ENCODE data around the gene ZNF888. TPM values are rescaled to one million over a fixed set of nuclear protein-coding genes. Genes with fewer than 3 reads are reported as not detected.
"Not testable (repeated sequence)": the region's sequence is repeated elsewhere in the genome, so short reads cannot be mapped to it uniquely, and the experiment has no call there.

ZNF888 gene
- total and polyA plus RNA-seq, 2 experiments from 2014 or later, result 0.76 to 1.6 TPM

- Histone ChIP-seq H3K4me3 (no peak overlapping the region), H3K27me3 (replicated peaks; ENCODE audit: insufficient read depth) (no peaks in the 10 kb centered on the region), H2AFZ (no peak overlapping the region), H3K9me2 (ENCODE audit: insufficient read depth) (no peaks in the 10 kb centered on the region), H3K79me2 (ENCODE audit: insufficient read depth) (no peaks in the 10 kb centered on the region), H4K20me1 (ENCODE audit: insufficient read depth) (no peaks in the 10 kb centered on the region), H3K27ac (no peak overlapping the region), H3F3A (ENCODE audit: insufficient read depth) (peaks cover 3% of the 10 kb centered on the region; the same call in 1 of the 2 replicates), H3K36me3 (ENCODE audit: low read depth) (no peaks in the 10 kb centered on the region), H3K9ac (no peak overlapping the region), H3K4me1 (ENCODE audit: insufficient read depth) (peaks cover 4% of the 10 kb centered on the region; the same call in 1 of the 2 replicates), H3K4me2 (ENCODE audit: unreplicated experiment) (no peak overlapping the region), H3K9me3 (ENCODE audit: low read depth) (peaks cover 5% of the 10 kb centered on the region)
- WGBS, 2 experiments (ENCODE audit: low coverage in 1 of 2, low lambda C conversion rate in 2 of 2, missing lambda C conversion rate in 2 of 2), result 88 to 92% methylated on average over 17 of the region's 17 CpGs
- in situ Hi-C loops (cut with MboI), result no loop called here
- DNase-seq, result no peak
- TF ChIP-seq EZH2 (IDR thresholded peaks at IDR 0.05; ENCODE audit: insufficient read depth, poor library complexity, severe bottlenecking) (no peak), EZH2phosphoT487 (IDR thresholded peaks at IDR 0.05; ENCODE audit: insufficient read depth, low read depth) (no peak)
Observed at GRCh38 chr19:52943884-52944643, 20.8 kb upstream of the ZNF888 start.

- H3K4me1 ChIP-seq (ENCODE audit: insufficient read depth), result peaks cover 4% of the 10 kb centered on the region; the same call in 1 of the 2 replicates
- in situ Hi-C loops (cut with MboI), result no loop called here
- H3K9me2 ChIP-seq (ENCODE audit: insufficient read depth), result no peaks in the 10 kb centered on the region
- peak overlapping the region; percentile 100 for H2AFZ ChIP-seq
- H3K27me3 ChIP-seq (replicated peaks; ENCODE audit: insufficient read depth), result no peaks in the 10 kb centered on the region
- H3K4me2 ChIP-seq (ENCODE audit: unreplicated experiment), result peak overlapping the region; percentile 95
- H4K20me1 ChIP-seq (ENCODE audit: insufficient read depth), result no peaks in the 10 kb centered on the region
- peaks cover 3% of the 10 kb centered on the region; the same call in 1 of the 2 replicates for H3F3A ChIP-seq (ENCODE audit: insufficient read depth)
- WGBS, 2 experiments (ENCODE audit: low coverage in 1 of 2, low lambda C conversion rate in 2 of 2, missing lambda C conversion rate in 2 of 2), result 62 to 66% methylated on average over 27 to 29 of the region's 29 CpGs
- DNase-seq, result no peak
- H3K79me2 ChIP-seq (ENCODE audit: insufficient read depth), result peaks cover 7% of the 10 kb centered on the region; the same call in 1 of the 2 replicates
- peak overlapping the region; percentile 92 for H3K9ac ChIP-seq
- peak overlapping the region; percentile 69 for H3K27ac ChIP-seq
- peaks cover 4% of the 10 kb centered on the region for H3K9me3 ChIP-seq (ENCODE audit: low read depth)
- peak overlapping the region; percentile 99 for H3K4me3 ChIP-seq
- TF ChIP-seq EZH2 (IDR thresholded peaks at IDR 0.05; ENCODE audit: insufficient read depth, poor library complexity, severe bottlenecking) (no peak), EZH2phosphoT487 (IDR thresholded peaks at IDR 0.05; ENCODE audit: insufficient read depth, low read depth) (no peak)
- no peaks in the 10 kb centered on the region for H3K36me3 ChIP-seq (ENCODE audit: low read depth)
Observed at GRCh38 chr19:52943134-52943883, 20.1 kb upstream of the ZNF888 start.

- Histone ChIP-seq H3F3A (ENCODE audit: insufficient read depth) (peaks cover 3% of the 10 kb centered on the region; the same call in 1 of the 2 replicates), H3K27ac (peak overlapping the region; percentile 69), H3K9me3 (ENCODE audit: low read depth) (no peaks in the 10 kb centered on the region), H3K9ac (peak overlapping the region; percentile 92), H3K4me1 (ENCODE audit: insufficient read depth) (peaks cover 4% of the 10 kb centered on the region; the same call in 1 of the 2 replicates), H3K79me2 (ENCODE audit: insufficient read depth) (peaks cover 9% of the 10 kb centered on the region; the same call in 1 of the 2 replicates), H3K4me3 (peak overlapping the region; percentile 99), H3K4me2 (ENCODE audit: unreplicated experiment) (peak overlapping the region; percentile 95), H3K9me2 (ENCODE audit: insufficient read depth) (no peaks in the 10 kb centered on the region), H3K36me3 (ENCODE audit: low read depth) (no peaks in the 10 kb centered on the region), H4K20me1 (ENCODE audit: insufficient read depth) (no peaks in the 10 kb centered on the region), H3K27me3 (replicated peaks; ENCODE audit: insufficient read depth) (no peaks in the 10 kb centered on the region), H2AFZ (peak overlapping the region; percentile 100)
- no peak for TF ChIP-seq EZH2 (IDR thresholded peaks at IDR 0.05; ENCODE audit: insufficient read depth, poor library complexity, severe bottlenecking)
- TF ChIP-seq EZH2phosphoT487 (IDR thresholded peaks at IDR 0.05; ENCODE audit: insufficient read depth, low read depth), result no peak
- in situ Hi-C loops (cut with MboI), result no loop called here
- WGBS, 2 experiments (ENCODE audit: low coverage in 1 of 2, low lambda C conversion rate in 2 of 2, missing lambda C conversion rate in 2 of 2), result 1 to 3% methylated on average over 29 to 36 of the region's 43 CpGs
- DNase-seq, result peak; percentile 89
Observed at GRCh38 chr19:52942386-52943133, 19.3 kb upstream of the ZNF888 start.

GRCh38 chr19:52941941-52942385, 18.7 kb upstream of the ZNF888 start:
- 0 to 1% methylated on average over 25 to 26 of the region's 26 CpGs for WGBS, 2 experiments (ENCODE audit: low coverage in 1 of 2, low lambda C conversion rate in 2 of 2, missing lambda C conversion rate in 2 of 2)
- Histone ChIP-seq H3F3A (ENCODE audit: insufficient read depth) (peaks cover 3% of the 10 kb centered on the region; the same call in 1 of the 2 replicates), H3K9ac (peak overlapping the region; percentile 92), H3K27ac (peak overlapping the region; percentile 67), H3K4me1 (ENCODE audit: insufficient read depth) (peaks cover 4% of the 10 kb centered on the region; the same call in 1 of the 2 replicates), H3K27me3 (replicated peaks; ENCODE audit: insufficient read depth) (no peaks in the 10 kb centered on the region), H2AFZ (peak overlapping the region; percentile 100), H3K4me2 (ENCODE audit: unreplicated experiment) (peak overlapping the region; percentile 86), H3K36me3 (ENCODE audit: low read depth) (no peaks in the 10 kb centered on the region), H3K9me3 (ENCODE audit: low read depth) (no peaks in the 10 kb centered on the region), H3K9me2 (ENCODE audit: insufficient read depth) (no peaks in the 10 kb centered on the region), H4K20me1 (ENCODE audit: insufficient read depth) (no peaks in the 10 kb centered on the region), H3K79me2 (ENCODE audit: insufficient read depth) (peaks cover 9% of the 10 kb centered on the region; the same call in 1 of the 2 replicates), H3K4me3 (peak overlapping the region; percentile 99)
- no peak for TF ChIP-seq EZH2phosphoT487 (IDR thresholded peaks at IDR 0.05; ENCODE audit: insufficient read depth, low read depth)
- TF ChIP-seq EZH2 (IDR thresholded peaks at IDR 0.05; ENCODE audit: insufficient read depth, poor library complexity, severe bottlenecking), result no peak
- in situ Hi-C loops (cut with MboI), result no loop called here
- peak; percentile 63 for DNase-seq

- H3F3A ChIP-seq (ENCODE audit: insufficient read depth); H3K4me1 ChIP-seq (ENCODE audit: insufficient read depth); H3K36me3 ChIP-seq (ENCODE audit: low read depth); DNase-seq; in situ Hi-C loops (cut with MboI); H3K9me2 ChIP-seq (ENCODE audit: insufficient read depth); H3K79me2 ChIP-seq (ENCODE audit: insufficient read depth); H3K9me3 ChIP-seq (ENCODE audit: low read depth); H3K27me3 ChIP-seq (replicated peaks; ENCODE audit: insufficient read depth); H3K27ac ChIP-seq; H4K20me1 ChIP-seq (ENCODE audit: insufficient read depth): not testable (repeated sequence)
- peak overlapping the region; percentile 100 for H2AFZ ChIP-seq
- H3K9ac ChIP-seq, result peak overlapping the region; percentile 92
- peak overlapping the region; percentile 86 for H3K4me2 ChIP-seq (ENCODE audit: unreplicated experiment)
- 21 to 40% methylated on average over 2 of the region's 2 CpGs for WGBS, 2 experiments (ENCODE audit: low coverage in 1 of 2, low lambda C conversion rate in 2 of 2, missing lambda C conversion rate in 2 of 2)
- H3K4me3 ChIP-seq, result peak overlapping the region; percentile 99
Observed at GRCh38 chr19:52941523-52941922, 18.3 kb upstream of the ZNF888 start.

- H3K36me3 ChIP-seq (ENCODE audit: low read depth); H3K9me3 ChIP-seq (ENCODE audit: low read depth); in situ Hi-C loops (cut with MboI); H3K4me2 ChIP-seq (ENCODE audit: unreplicated experiment); DNase-seq; H3K4me3 ChIP-seq; H3K27me3 ChIP-seq (replicated peaks; ENCODE audit: insufficient read depth); H3K9ac ChIP-seq; H3K9me2 ChIP-seq (ENCODE audit: insufficient read depth); H3F3A ChIP-seq (ENCODE audit: insufficient read depth); H3K27ac ChIP-seq; H4K20me1 ChIP-seq (ENCODE audit: insufficient read depth); H2AFZ ChIP-seq; H3K4me1 ChIP-seq (ENCODE audit: insufficient read depth); H3K79me2 ChIP-seq (ENCODE audit: insufficient read depth): not testable (repeated sequence)
- WGBS, 2 experiments (ENCODE audit: low coverage in 1 of 2, low lambda C conversion rate in 2 of 2, missing lambda C conversion rate in 2 of 2), result 81 to 86% methylated on average over 5 of the region's 5 CpGs
Observed at GRCh38 chr19:52940905-52941304, 17.7 kb upstream of the ZNF888 start.

Measured in GM23248 (cell line).